Testis (tissue), 3 donors: ENCODE data around the gene GRM8. TPM values are rescaled to one million over a fixed set of nuclear protein-coding genes. Genes with fewer than 3 reads are reported as not detected.

Experiments used
- DNase-seq: peaks from one replicate; pipeline ENCODE4 v3.0.0-alpha.2; 2019
- H3K27ac ChIP-seq, 2 donors: fragments of 200-600 bp; sonication (generic); one replicate each; pipeline ENCODE4 v1.5.1; 2019
- H3K27me3 ChIP-seq: fragments of 200-600 bp; sonication (generic); one replicate; pipeline ENCODE4 v1.5.1; 2019
- H3K36me3 ChIP-seq: fragments of 200-600 bp; sonication (generic); one replicate; pipeline ENCODE4 v1.5.1; 2017; ENCODE audit warnings: low read depth; ENCODE audit errors: missing control alignments
- H3K4me1 ChIP-seq: fragments of 200-600 bp; sonication (generic); one replicate; pipeline ENCODE4 v1.5.1; 2019
- H3K4me3 ChIP-seq, 2 donors: fragments of 200-600 bp; sonication (generic); one replicate each; pipeline ENCODE4 v1.5.1; 2017 to 2019
- H3K9me3 ChIP-seq: fragments of 200-600 bp; sonication (generic); one replicate; pipeline ENCODE4 v1.5.1; 2017
- CTCF ChIP-seq, 3 experiments: fragments of 450-650 bp in 2 of 3; fragments of 200-600 bp in 1 of 3; sonication (generic) in 1 of 3; IDR thresholded peaks; one replicate each; pipeline ENCODE4 v1.5.1; 2016 to 2019; ENCODE audit warnings: antibody characterized with exemption in 3 of 3, mild to moderate bottlenecking in 2 of 3, moderate library complexity in 1 of 3
- POLR2A ChIP-seq: fragments of 450-650 bp; IDR thresholded peaks from one replicate; pipeline ENCODE4 v1.6.1; 2017; ENCODE audit warnings: antibody characterized with exemption, mild to moderate bottlenecking, moderate library complexity
- WGBS, 2 donors: methylation state at CpG; one replicate each; pipeline ENCODE4 v1.1.5; 2018; 5-methylcytosine and 5-hydroxymethylcytosine counted together
- intact Hi-C: fragments of 100-400 bp; cut with DNase I; formaldehyde crosslinking; loops from one replicate; pipeline ENCODE4 v1.15.1; 2023; ENCODE audit warnings: low total_unique reads
- polyA plus RNA-seq: library from polyadenylated mRNA; stranded (reverse); fragments of 350-450 nt; fragmentation: Illumina TruSeq; extraction: RNeasy Lipid Tissue Mini Kit (QIAGEN cat#74804); gene quantifications from one replicate; pipeline ENCODE4 v1.2.3, GENCODE V29; 2014; ENCODE audit warnings: low read depth, low replicate concordance; ENCODE audit not compliant: insufficient read depth
- total RNA-seq, 2 donors: library from RNA; depleted of rRNA; stranded (reverse); fragments of >200 nt; gene quantifications; one replicate each; pipeline ENCODE4 v1.2.3, GENCODE V29; 2016

The GRM8 gene
- total and polyA plus RNA-seq, 3 donors from 2014 or later: 7.1 to 8.2 (median 7.1) TPM

GRCh38 chr7:127152423-127152822 is 100.3 kb downstream of the GRM8 start:
- H3K4me3 ChIP-seq: no peak overlapping the region
- TF ChIP-seq POLR2A (no peak), CTCF (IDR thresholded peaks at IDR 0.05) (no peak)
- intact Hi-C loops: no loop called here

GRCh38 chr7:127151379-127151778 is 101.4 kb downstream of the GRM8 start:
- TF ChIP-seq POLR2A (no peak), CTCF (IDR thresholded peaks at IDR 0.05) (no peak)
- no peak overlapping the region for H3K27ac ChIP-seq
- H3K36me3 ChIP-seq: no peaks in the 10 kb centered on the region
- no peaks in the 10 kb centered on the region for H3K9me3 ChIP-seq
- H3K27me3 ChIP-seq: no peaks in the 10 kb centered on the region
- DNase-seq: no peak
- intact Hi-C loops: no loop called here
- H3K4me1 ChIP-seq: no peaks in the 10 kb centered on the region
- no peak overlapping the region for H3K4me3 ChIP-seq
- 84 to 92% methylated on average over 8 of the region's 8 CpGs for WGBS, 2 donors

More at GRCh38 chr7:127152423-127152822, 100.3 kb downstream of the GRM8 start:
- no peaks in the 10 kb centered on the region for H3K27me3 ChIP-seq
- no peaks in the 10 kb centered on the region for H3K9me3 ChIP-seq
- H3K4me1 ChIP-seq: no peaks in the 10 kb centered on the region
- no peak for DNase-seq
- no peaks in the 10 kb centered on the region for H3K36me3 ChIP-seq
- H3K27ac ChIP-seq: no peak overlapping the region

- no peaks in the 10 kb centered on the region for H3K4me1 ChIP-seq
- H3K36me3 ChIP-seq: no peaks in the 10 kb centered on the region
- WGBS, 2 donors: 66 to 79% methylated on average over 2 of the region's 2 CpGs
- intact Hi-C loops: no loop called here
- no peak overlapping the region for H3K4me3 ChIP-seq
- no peaks in the 10 kb centered on the region for H3K9me3 ChIP-seq
- TF ChIP-seq POLR2A: no peak
- no peak for TF ChIP-seq CTCF (IDR thresholded peaks at IDR 0.05)
- H3K27me3 ChIP-seq: no peaks in the 10 kb centered on the region
- no peak overlapping the region for H3K27ac ChIP-seq
- DNase-seq: no peak
Measured at GRCh38 chr7:127150543-127150942, 102.2 kb downstream of the GRM8 start.

GRCh38 chr7:127146746-127147536 is 105.8 kb downstream of the GRM8 start:
- H3K4me3 ChIP-seq: no peak overlapping the region
- H3K27ac ChIP-seq: no peak overlapping the region
- no peaks in the 10 kb centered on the region for H3K4me1 ChIP-seq
- intact Hi-C loops: no loop called here
- no peaks in the 10 kb centered on the region for H3K9me3 ChIP-seq
- 93 to 98% methylated on average over 4 of the region's 4 CpGs for WGBS, 2 donors
- no peak for DNase-seq
- H3K36me3 ChIP-seq: no peaks in the 10 kb centered on the region
- no peak for TF ChIP-seq POLR2A
- TF ChIP-seq CTCF (IDR thresholded peaks at IDR 0.05): no peak
- H3K27me3 ChIP-seq: no peaks in the 10 kb centered on the region

GRCh38 chr7:127137146-127137545 is 115.6 kb downstream of the GRM8 start:
- no peaks in the 10 kb centered on the region for H3K9me3 ChIP-seq
- no peak overlapping the region for H3K4me3 ChIP-seq
- DNase-seq: no peak
- no peaks in the 10 kb centered on the region for H3K4me1 ChIP-seq
- H3K27ac ChIP-seq: no peak overlapping the region
- intact Hi-C loops: no loop called here
- TF ChIP-seq POLR2A (no peak), CTCF (IDR thresholded peaks at IDR 0.05) (no peak)
- H3K27me3 ChIP-seq: no peaks in the 10 kb centered on the region
- H3K36me3 ChIP-seq: no peaks in the 10 kb centered on the region
